Activated naive CD4-positive, alpha-beta T cell treated with Interleukin-2 at 50 U/mL for 16 hours (primary cell): ENCODE results near the gene MTPN.

ENCODE experiments used
- DNase-seq: peaks from one replicate; pipeline ENCODE4 v3.0.0-alpha.2; 2020

MTPN gene

GRCh38 chr7:135878284-135878683 is 98.9 kb downstream of the MTPN start:
- DNase-seq = no peak

GRCh38 chr7:135877805-135878204 is 99.4 kb downstream of the MTPN start:
- no peak for DNase-seq
